ENCODE results near the gene STARD8. TPM values are rescaled to one million over a fixed set of nuclear protein-coding genes. Genes with fewer than 3 reads are reported as not detected.

STARD8 gene
- total RNA-seq, 1 donor from 2014 or later: 33.3 TPM

GRCh38 chrX:68691921-68692320 is 44.5 kb downstream of the STARD8 start:
- DNase-seq (ENCODE audit: low read depth in 2 of 2): peak in 1 of 2 donors; percentile 36

GRCh38 chrX:68692651-68693050 is 45.2 kb downstream of the STARD8 start:
- DNase-seq (ENCODE audit: low read depth in 2 of 2): peak in 1 of 2 donors; percentile 42

- DNase-seq (ENCODE audit: low read depth in 2 of 2): peak; percentile 62 to 76
Measured at GRCh38 chrX:68693481-68694434, 46.3 kb downstream of the STARD8 start.

- DNase-seq (ENCODE audit: low read depth in 2 of 2): peak; percentile 27 to 44
Measured at GRCh38 chrX:68694435-68695205, 47.2 kb downstream of the STARD8 start.

GRCh38 chrX:68695206-68695845 is 47.9 kb downstream of the STARD8 start:
- peak in 1 of 2 donors; percentile 39 for DNase-seq (ENCODE audit: low read depth in 2 of 2)

- peak in 1 of 2 donors; percentile 26 for DNase-seq (ENCODE audit: low read depth in 2 of 2)
Measured at GRCh38 chrX:68696267-68696990, 49.0 kb downstream of the STARD8 start.

GRCh38 chrX:68697036-68697435 is 49.6 kb downstream of the STARD8 start:
- DNase-seq (ENCODE audit: low read depth in 2 of 2): peak; percentile 38 to 48

GRCh38 chrX:68697465-68698125 is 50.1 kb downstream of the STARD8 start:
- DNase-seq (ENCODE audit: low read depth in 2 of 2): peak; percentile 59 to 77

- no peak for DNase-seq (ENCODE audit: low read depth in 2 of 2)
Measured at GRCh38 chrX:68698942-68699341, 51.5 kb downstream of the STARD8 start.

GRCh38 chrX:68699960-68700746 is 52.7 kb downstream of the STARD8 start:
- DNase-seq (ENCODE audit: low read depth in 2 of 2): peak; percentile 62 to 78

- DNase-seq (ENCODE audit: low read depth in 2 of 2): peak in 1 of 2 donors; percentile 22
Measured at GRCh38 chrX:68703369-68703768, 55.9 kb downstream of the STARD8 start.

GRCh38 chrX:68703846-68704245 is 56.4 kb downstream of the STARD8 start:
- peak; percentile 21 to 37 for DNase-seq (ENCODE audit: low read depth in 2 of 2)

GRCh38 chrX:68705986-68706385 is 58.5 kb downstream of the STARD8 start:
- DNase-seq (ENCODE audit: low read depth in 2 of 2): no peak

GRCh38 chrX:68708503-68709290 is 61.2 kb downstream of the STARD8 start:
- DNase-seq (ENCODE audit: low read depth in 2 of 2): no peak

- peak; percentile 62 to 66 for DNase-seq (ENCODE audit: low read depth in 2 of 2)
Measured at GRCh38 chrX:68710870-68711576, 63.6 kb downstream of the STARD8 start.

- no peak for DNase-seq (ENCODE audit: low read depth in 2 of 2)
Measured at GRCh38 chrX:68711845-68712244, 64.4 kb downstream of the STARD8 start.

GRCh38 chrX:68714856-68715255 is 67.4 kb downstream of the STARD8 start:
- DNase-seq (ENCODE audit: low read depth in 2 of 2): no peak

GRCh38 chrX:68717196-68717595 is 69.7 kb downstream of the STARD8 start:
- DNase-seq (ENCODE audit: low read depth in 2 of 2): no peak

Measured in lung microvascular endothelial cell (primary cell).